IPS-18c (cell line): ENCODE data around the gene PALLD.

ENCODE experiments used
- H3K4me3 ChIP-seq: 2 replicates; pipeline ENCODE4 v1.7.0; 2013; ENCODE audit warnings: low read depth, mild to moderate bottlenecking, low read length, moderate library complexity; ENCODE audit not compliant: insufficient read depth
- H3K9me3 ChIP-seq: one replicate; pipeline ENCODE4 v1.6.1; 2013; ENCODE audit warnings: mild to moderate bottlenecking, low read length, moderate library complexity; ENCODE audit not compliant: control insufficient read depth, insufficient read depth

PALLD gene

GRCh38 chr4:168832763-168833575, 336.1 kb downstream of the PALLD start:
- peak overlapping the region; percentile 92 for H3K4me3 ChIP-seq
- no peaks in the 10 kb centered on the region for H3K9me3 ChIP-seq

DNA sequence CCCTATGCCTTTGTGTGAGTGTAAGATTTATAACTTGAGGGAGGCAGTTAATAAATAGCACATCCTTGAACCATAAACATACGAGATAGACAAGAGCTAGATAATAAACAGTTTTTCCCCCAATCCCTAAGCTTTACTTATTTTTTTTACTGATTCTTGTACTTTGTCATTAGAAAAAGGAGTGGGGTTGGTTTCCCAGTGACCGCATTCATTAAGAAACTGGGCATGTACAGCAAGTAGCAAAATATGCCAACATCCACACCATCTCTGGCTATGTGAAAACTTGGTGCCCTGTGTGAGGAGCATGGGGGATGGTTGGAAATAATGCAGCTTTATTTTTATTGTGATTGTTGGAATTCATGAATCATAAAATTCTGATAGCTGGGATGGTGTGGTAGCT, 337.0 kb downstream of the PALLD start:
- H3K9me3 ChIP-seq = no peaks in the 10 kb centered on the region
- no peak overlapping the region for H3K4me3 ChIP-seq

GRCh38 chr4:168835880-168836454, 339.1 kb downstream of the PALLD start:
- Histone ChIP-seq H3K9me3 (no peaks in the 10 kb centered on the region), H3K4me3 (no peak overlapping the region)

DNA sequence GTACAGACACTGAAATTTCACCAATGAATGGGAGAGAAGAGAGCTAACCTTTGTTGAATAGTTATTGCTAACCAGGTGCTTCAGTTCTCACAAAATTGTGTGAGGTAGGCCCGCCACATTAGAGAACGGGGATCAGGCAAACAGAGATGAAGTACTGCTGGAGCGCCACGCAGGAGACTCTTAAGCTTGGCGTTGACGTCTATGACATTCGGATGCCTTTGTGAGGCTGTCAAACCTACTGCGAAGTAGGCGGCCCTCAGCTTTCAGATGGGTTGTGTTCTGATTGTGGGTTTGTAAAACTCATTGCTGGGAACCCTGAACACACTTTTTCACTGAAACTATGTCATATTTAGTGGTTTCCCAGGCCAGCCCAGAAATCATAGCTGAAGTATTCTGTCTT, 339.6 kb downstream of the PALLD start:
- Histone ChIP-seq H3K4me3 (no peak overlapping the region), H3K9me3 (no peaks in the 10 kb centered on the region)

DNA sequence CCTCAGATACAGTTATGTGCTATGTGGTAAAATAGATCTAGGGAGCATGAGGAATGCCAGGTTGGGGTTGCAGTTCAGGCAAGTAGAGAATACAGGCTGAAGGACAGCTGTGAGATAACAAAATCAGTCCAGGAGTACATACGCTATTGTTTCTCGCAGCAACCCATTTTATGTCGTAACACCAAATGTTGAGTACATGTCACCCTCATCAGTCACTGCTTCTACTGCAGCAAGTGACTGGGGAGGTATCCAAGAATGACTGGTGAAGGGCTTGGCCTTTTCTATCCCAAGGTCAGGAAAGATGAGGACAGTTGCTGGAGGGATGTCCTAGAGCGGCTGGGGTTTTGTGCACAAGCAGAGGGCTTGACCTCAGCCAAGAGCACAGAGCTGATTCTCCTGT, 341.1 kb downstream of the PALLD start:
- no peak overlapping the region for H3K4me3 ChIP-seq

DNA sequence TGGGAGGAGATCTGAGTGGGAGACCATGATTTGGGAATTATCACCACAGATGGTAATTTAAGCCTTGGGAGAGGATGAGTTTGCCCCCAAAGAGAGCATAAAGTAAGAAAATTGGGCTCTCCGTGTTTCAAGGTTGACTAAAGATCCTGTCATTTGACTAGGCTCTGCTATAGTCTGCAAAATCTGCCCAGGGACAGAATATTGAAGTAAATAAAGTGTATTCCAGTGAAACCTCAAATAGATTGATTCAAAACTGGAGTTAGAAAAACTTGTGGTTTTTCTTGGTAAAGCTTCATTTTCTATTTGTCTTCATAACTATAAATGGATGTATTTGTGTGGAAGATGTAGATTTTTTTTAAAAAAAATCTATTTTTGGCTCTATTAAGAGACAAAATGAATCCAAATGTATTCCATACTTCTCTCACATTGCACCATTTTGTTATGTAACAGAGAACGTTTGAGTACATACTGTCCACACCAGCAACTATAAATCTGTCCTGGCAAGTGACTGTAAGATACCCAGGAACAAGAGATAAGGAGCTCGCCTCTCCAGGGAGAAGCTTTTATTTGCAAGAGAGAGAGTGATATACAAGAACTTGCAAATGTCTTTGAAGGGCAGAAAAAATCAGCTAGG, 343.0 kb downstream of the PALLD start:
- no peaks in the 10 kb centered on the region for H3K9me3 ChIP-seq
- H3K4me3 ChIP-seq = no peak overlapping the region

More for the DNA sequence above, 341.1 kb downstream of the PALLD start:
- H3K9me3 ChIP-seq = no peaks in the 10 kb centered on the region

GRCh38 chr4:168840392-168840763, 343.5 kb downstream of the PALLD start:
- no peak overlapping the region for H3K4me3 ChIP-seq
- no peaks in the 10 kb centered on the region for H3K9me3 ChIP-seq

DNA sequence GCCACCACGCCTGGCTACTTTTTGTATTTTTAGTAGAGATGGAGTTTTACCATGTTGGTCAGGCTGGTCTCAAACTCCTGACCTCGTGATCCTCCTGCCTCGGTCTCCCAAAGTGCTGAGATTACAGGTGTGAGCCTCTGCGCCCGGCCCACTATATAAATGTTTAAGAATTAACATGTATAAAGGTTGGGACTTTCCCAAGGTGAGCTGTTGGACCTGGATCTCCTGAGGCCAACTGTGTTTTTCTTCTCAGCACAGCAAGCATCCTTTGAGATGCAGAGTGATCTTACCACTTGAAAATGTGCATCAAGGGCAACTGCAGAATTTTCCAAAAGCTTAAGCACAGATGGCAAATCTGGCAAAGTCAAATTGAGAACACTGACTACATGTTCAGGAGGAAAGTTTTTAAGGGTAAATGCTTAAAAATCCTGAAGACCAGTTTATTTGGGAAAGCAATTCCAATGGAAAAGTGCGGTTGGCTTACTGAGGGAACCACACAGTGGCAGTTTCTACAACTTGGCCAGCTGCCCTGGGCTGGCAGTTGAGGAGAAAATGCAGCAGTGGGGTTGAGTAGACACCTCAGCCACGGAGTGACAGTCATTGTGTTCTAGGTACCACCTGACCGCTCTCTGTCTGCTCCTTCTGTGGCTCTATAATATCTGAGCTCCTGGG, 344.3 kb downstream of the PALLD start:
- Histone ChIP-seq H3K4me3 (no peak overlapping the region; the same call in 1 of the 2 replicates), H3K9me3 (no peaks in the 10 kb centered on the region)

DNA sequence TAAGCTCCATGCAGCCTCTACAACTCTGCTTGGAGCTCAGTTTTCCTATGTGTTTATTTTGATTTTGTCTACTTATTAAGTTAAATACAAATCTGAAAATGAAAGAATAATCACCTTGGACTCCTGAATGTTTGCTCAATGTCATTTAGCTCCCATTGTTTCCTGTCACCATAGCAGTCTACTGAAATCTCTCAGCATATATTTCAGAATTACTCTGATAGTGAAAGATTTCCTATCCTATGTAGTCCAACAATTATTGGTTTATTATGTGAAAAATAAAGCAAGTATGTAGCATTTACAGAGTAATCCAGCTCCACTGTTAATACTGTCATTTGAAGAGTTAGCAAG, 344.8 kb downstream of the PALLD start:
- H3K4me3 ChIP-seq = no peak overlapping the region
- H3K9me3 ChIP-seq = no peaks in the 10 kb centered on the region

GRCh38 chr4:168842186-168842585, 345.3 kb downstream of the PALLD start:
- Histone ChIP-seq H3K9me3 (no peaks in the 10 kb centered on the region), H3K4me3 (no peak overlapping the region)

- no peak overlapping the region for H3K4me3 ChIP-seq
- no peaks in the 10 kb centered on the region for H3K9me3 ChIP-seq
Measured at GRCh38 chr4:168843635-168844034, 346.8 kb downstream of the PALLD start.

- no peak overlapping the region for H3K4me3 ChIP-seq
- H3K9me3 ChIP-seq = no peaks in the 10 kb centered on the region
Measured at GRCh38 chr4:168844353-168845049, 347.6 kb downstream of the PALLD start.

GRCh38 chr4:168845897-168846296, 349.0 kb downstream of the PALLD start:
- H3K4me3 ChIP-seq = no peak overlapping the region

DNA sequence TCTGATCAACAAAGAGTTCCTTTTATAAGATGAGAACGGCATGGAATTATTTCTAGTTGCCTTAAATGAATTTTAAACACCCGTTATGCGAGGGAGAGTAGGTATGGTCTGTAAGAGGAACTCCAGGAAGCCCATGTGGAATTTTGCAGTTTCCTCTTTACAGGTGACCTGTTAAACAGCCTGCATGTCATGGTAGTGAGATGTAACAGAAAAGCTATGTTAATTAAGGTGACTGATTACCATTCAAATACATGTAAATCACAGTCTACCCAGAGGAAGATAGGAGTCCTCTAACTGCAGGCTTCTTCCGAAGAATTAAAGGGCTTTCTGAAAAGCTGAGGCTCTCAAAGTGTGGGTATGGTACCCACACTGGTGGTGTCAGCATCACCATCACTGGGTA, 349.6 kb downstream of the PALLD start:
- Histone ChIP-seq H3K4me3 (no peak overlapping the region), H3K9me3 (no peaks in the 10 kb centered on the region)

More at GRCh38 chr4:168845897-168846296, 349.0 kb downstream of the PALLD start:
- no peaks in the 10 kb centered on the region for H3K9me3 ChIP-seq

DNA sequence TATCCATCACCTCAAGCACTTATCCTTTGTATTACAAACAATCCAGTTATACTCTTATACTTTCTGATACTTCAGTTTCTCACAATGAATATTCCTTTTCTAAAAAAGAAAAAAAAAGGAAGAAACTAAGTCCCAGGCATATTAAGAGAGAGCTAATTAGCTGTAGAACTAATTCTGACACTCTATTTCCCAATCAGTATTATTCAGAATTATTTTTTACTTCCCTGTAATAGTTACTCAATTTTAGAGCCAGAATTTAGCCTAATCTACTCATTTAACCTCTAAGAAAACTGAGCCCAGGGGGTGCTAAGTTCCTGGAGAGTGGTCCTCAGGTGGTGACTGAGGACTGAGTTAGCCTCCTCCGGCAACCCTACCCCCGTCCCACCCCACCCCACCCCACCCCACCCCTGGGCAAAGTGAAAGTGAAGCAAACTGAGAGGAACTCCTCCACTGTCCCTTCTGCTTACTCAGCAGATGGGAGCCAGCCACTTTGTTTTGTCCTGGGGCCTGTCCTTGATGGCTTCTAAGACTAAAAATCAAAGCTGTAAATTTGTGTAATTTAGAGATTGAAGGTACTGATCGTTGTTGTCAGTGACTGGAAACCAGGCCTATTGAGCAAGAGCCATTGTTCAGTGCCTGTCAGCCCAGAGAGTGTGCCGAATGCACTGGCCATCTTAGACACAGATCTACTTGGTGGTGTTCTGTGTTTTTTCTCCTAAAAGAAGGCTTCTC, 351.1 kb downstream of the PALLD start:
- Histone ChIP-seq H3K9me3 (no peaks in the 10 kb centered on the region), H3K4me3 (no peak overlapping the region)

- Histone ChIP-seq H3K9me3 (no peaks in the 10 kb centered on the region), H3K4me3 (no peak overlapping the region)
Measured at GRCh38 chr4:168849030-168849675, 352.3 kb downstream of the PALLD start.
